OCI-LY1 (cell line): ENCODE measurements around the gene ANKDD1B.

Source experiments
- H2AFZ ChIP-seq: fragments of 200-600 bp; sonication (generic), shearing (Covaris generic); 2 replicates; pipeline ENCODE4 v1.6.0; 2014; ENCODE audit warnings: antibody characterized with exemption, mild to moderate bottlenecking, low read length
- H3F3A ChIP-seq: fragments of 200-600 bp; sonication (generic), shearing (Covaris generic); 2 replicates; pipeline ENCODE4 v1.6.0; 2014; ENCODE audit warnings: mild to moderate bottlenecking, antibody characterized with exemption, low read length, moderate library complexity; ENCODE audit not compliant: insufficient read depth
- H3K27ac ChIP-seq: fragments of 200-600 bp; sonication (generic); 2 replicates; pipeline ENCODE4 v1.5.1; 2014; ENCODE audit warnings: low read length, mixed run types, mild to moderate bottlenecking, low read depth; ENCODE audit not compliant: poor library complexity, severe bottlenecking
- H3K27me3 ChIP-seq: fragments of 200-600 bp; sonication (generic); 2 replicates; pipeline ENCODE4 v1.6.0; 2014; ENCODE audit warnings: antibody characterized with exemption, mild to moderate bottlenecking, low read length, moderate library complexity; ENCODE audit not compliant: insufficient read depth
- H3K36me3 ChIP-seq: fragments of 200-600 bp; sonication (generic); 2 replicates; pipeline ENCODE4 v1.6.1; 2014; ENCODE audit warnings: mild to moderate bottlenecking, antibody characterized with exemption, low read length, moderate library complexity, mixed read lengths; ENCODE audit not compliant: insufficient read depth
- H3K4me1 ChIP-seq: fragments of 200-600 bp; sonication (generic); 2 replicates; pipeline ENCODE4 v1.5.1; 2014; ENCODE audit warnings: mild to moderate bottlenecking, low read length, moderate library complexity; ENCODE audit not compliant: insufficient read depth, severe bottlenecking
- H3K4me2 ChIP-seq: fragments of 200-600 bp; sonication (generic), shearing (Covaris generic); 2 replicates; pipeline ENCODE4 v1.6.1; 2014; ENCODE audit warnings: low read length
- H3K4me3 ChIP-seq: fragments of 200-600 bp; sonication (generic); 2 replicates; pipeline ENCODE4 v1.5.1; 2014; ENCODE audit warnings: low read length, low read depth, mild to moderate bottlenecking, mixed read lengths; ENCODE audit not compliant: poor library complexity, severe bottlenecking
- H3K79me2 ChIP-seq: fragments of 200-600 bp; shearing (Covaris generic); 2 replicates; pipeline ENCODE4 v1.6.1; 2016; ENCODE audit warnings: mixed run types, low read length, mixed read lengths; ENCODE audit not compliant: insufficient read depth
- H3K9ac ChIP-seq: fragments of 200-600 bp; sonication (generic), shearing (Covaris generic); 2 replicates; pipeline ENCODE4 v1.6.1; 2014; ENCODE audit warnings: mild to moderate bottlenecking, low read length, mixed read lengths
- H3K9me2 ChIP-seq: fragments of 200-600 bp; sonication (generic), shearing (Covaris generic); 2 replicates; pipeline ENCODE4 v1.6.1; 2014; ENCODE audit warnings: low read depth, mild to moderate bottlenecking, low read length, mixed read lengths
- H3K9me3 ChIP-seq: fragments of 200-600 bp; shearing (Covaris generic); 2 replicates; pipeline ENCODE4 v1.6.1; 2014; ENCODE audit warnings: low read length, mixed read lengths
- H4K20me1 ChIP-seq: fragments of 200-600 bp; sonication (generic), shearing (Covaris generic); 2 replicates; pipeline ENCODE4 v1.6.0; 2016; ENCODE audit warnings: mild to moderate bottlenecking, low read length; ENCODE audit not compliant: insufficient read depth
- EZH2 ChIP-seq: fragments of 200-600 bp; sonication (generic), shearing (Covaris generic); IDR thresholded peaks from 2 replicates; pipeline ENCODE4 v1.8.0; 2017; ENCODE audit warnings: borderline replicate concordance, mixed run types, mild to moderate bottlenecking, antibody characterized with exemption, low read length, moderate library complexity, mixed read lengths
- TF ChIP-seq, protein P1 (sequence below): fragments of 200-600 bp; sonication (generic), shearing (Covaris generic); IDR thresholded peaks from 2 replicates; pipeline ENCODE4 v1.5.1; 2017; ENCODE audit warnings: mild to moderate bottlenecking, antibody characterized with exemption, low read length, moderate library complexity, mixed read lengths

ANKDD1B gene

DNA sequence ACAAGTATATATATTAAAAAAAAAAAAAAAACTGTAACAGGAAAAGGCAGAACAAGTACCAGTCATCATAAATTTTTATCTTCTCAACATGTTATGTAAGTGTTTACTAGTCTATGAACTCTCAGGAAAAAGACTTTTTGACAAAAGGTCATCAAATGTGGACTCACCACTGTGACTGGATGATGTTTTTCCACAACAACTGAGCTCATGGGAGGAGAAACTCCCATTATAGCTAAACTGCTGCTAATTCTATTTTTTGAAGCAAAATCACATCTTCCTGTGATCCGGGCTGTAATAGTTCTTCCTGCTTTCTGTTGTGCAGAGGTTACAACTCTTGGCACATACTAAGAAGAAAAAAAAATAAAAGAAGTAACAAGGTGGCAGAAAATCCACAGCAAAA is 66.4 kb downstream of the ANKDD1B start:
- Histone ChIP-seq H4K20me1 (no peaks in the 10 kb centered on the region), H3K27ac (peak overlapping the region; percentile 50), H3K4me3 (no peak overlapping the region), H3K4me1 (peaks cover 14% of the 10 kb centered on the region), H3K9ac (0 out of 2 replicates have a peak overlapping the region, but pooled peaks have one; percentile 26), H3K9me3 (no peaks in the 10 kb centered on the region), H3K36me3 (peaks cover 33% of the 10 kb centered on the region; the same call in 1 of the 2 replicates), H3K9me2 (no peaks in the 10 kb centered on the region), H3K4me2 (peak overlapping the region; percentile 38; the same call in 1 of the 2 replicates), H3K79me2 (no peaks in the 10 kb centered on the region), H3F3A (no peaks in the 10 kb centered on the region), H3K27me3 (no peaks in the 10 kb centered on the region), H2AFZ (peak overlapping the region; percentile 68; the same call in 1 of the 2 replicates)
- TF ChIP-seq, protein P1, sequence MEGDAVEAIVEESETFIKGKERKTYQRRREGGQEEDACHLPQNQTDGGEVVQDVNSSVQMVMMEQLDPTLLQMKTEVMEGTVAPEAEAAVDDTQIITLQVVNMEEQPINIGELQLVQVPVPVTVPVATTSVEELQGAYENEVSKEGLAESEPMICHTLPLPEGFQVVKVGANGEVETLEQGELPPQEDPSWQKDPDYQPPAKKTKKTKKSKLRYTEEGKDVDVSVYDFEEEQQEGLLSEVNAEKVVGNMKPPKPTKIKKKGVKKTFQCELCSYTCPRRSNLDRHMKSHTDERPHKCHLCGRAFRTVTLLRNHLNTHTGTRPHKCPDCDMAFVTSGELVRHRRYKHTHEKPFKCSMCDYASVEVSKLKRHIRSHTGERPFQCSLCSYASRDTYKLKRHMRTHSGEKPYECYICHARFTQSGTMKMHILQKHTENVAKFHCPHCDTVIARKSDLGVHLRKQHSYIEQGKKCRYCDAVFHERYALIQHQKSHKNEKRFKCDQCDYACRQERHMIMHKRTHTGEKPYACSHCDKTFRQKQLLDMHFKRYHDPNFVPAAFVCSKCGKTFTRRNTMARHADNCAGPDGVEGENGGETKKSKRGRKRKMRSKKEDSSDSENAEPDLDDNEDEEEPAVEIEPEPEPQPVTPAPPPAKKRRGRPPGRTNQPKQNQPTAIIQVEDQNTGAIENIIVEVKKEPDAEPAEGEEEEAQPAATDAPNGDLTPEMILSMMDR: no peak
- TF ChIP-seq EZH2: no peak

DNA sequence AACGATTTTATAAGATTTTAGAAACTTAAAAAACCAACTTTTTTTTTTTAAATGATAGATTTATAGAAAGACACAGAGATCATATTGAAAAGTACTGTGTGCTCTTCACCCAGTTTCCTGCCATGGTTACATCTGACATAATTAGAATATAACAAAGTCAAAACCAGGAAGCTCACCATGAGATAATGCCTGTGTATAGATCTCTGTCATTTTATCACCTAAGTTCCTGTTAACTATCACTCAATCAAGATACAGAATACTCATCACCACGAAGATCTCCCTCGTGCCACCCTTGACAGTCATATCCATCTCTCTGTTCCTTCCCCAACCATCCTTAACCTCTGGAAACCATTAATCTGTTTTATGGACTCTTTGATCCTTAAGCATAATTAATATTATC is 66.9 kb downstream of the ANKDD1B start:
- peaks cover 14% of the 10 kb centered on the region for H3K4me1 ChIP-seq

DNA sequence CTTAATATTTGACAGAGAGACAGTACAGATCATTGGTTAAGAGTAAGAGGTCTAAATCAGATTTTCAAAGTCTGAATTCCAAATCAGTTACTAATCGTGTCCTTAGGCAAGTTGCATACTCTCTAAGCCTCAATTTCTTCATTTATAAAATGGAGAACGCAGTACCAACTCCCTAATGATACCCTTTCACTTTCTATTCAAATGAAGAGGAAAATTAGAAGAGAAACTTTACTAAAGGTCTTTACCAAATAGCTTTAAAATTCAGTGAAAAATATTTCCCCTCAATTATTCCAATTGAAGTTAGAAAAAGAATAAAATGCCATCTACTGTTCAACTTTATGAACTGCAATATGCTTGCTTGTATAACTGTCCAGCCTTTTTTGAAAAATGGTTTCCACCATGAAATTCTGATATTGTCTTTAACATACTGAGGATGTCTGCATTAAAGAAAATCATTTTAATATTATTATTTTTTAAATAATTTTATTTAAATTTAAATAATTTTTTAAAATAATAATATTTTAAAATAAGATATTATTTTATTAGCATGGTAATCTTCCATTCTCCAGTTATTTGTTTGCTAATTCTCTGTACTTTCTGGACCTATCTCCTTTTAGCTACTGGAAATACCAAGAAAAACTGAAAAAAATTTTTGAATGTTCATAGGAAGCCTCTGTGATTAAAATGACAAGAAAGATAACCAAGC is 70.0 kb downstream of the ANKDD1B start:
- H3K9ac ChIP-seq: no peak overlapping the region
- TF ChIP-seq, protein P1: peak; percentile 58
- no peak for TF ChIP-seq EZH2
- no peaks in the 10 kb centered on the region for H3K9me3 ChIP-seq
- H3K4me1 ChIP-seq: peaks cover 14% of the 10 kb centered on the region
- H3K4me3 ChIP-seq: no peak overlapping the region
- H3K36me3 ChIP-seq: peaks cover 27% of the 10 kb centered on the region; the same call in 1 of the 2 replicates
- H4K20me1 ChIP-seq: no peaks in the 10 kb centered on the region
- H2AFZ ChIP-seq: no peak overlapping the region
- H3K27me3 ChIP-seq: no peaks in the 10 kb centered on the region
- H3K79me2 ChIP-seq: no peaks in the 10 kb centered on the region
- no peak overlapping the region for H3K4me2 ChIP-seq
- H3K9me2 ChIP-seq: no peaks in the 10 kb centered on the region
- no peak overlapping the region for H3K27ac ChIP-seq
- no peaks in the 10 kb centered on the region for H3F3A ChIP-seq

More for the DNA sequence above, 66.9 kb downstream of the ANKDD1B start:
- H3K4me3 ChIP-seq: no peak overlapping the region
- H3K4me2 ChIP-seq: peak overlapping the region; percentile 38; the same call in 1 of the 2 replicates
- 0 out of 2 replicates have a peak overlapping the region, but pooled peaks have one; percentile 26 for H3K9ac ChIP-seq
- no peaks in the 10 kb centered on the region for H4K20me1 ChIP-seq
- no peaks in the 10 kb centered on the region for H3K9me3 ChIP-seq
- H3F3A ChIP-seq: no peaks in the 10 kb centered on the region
- H3K9me2 ChIP-seq: no peaks in the 10 kb centered on the region
- peaks cover 27% of the 10 kb centered on the region; the same call in 1 of the 2 replicates for H3K36me3 ChIP-seq
- peak overlapping the region; percentile 68; the same call in 1 of the 2 replicates for H2AFZ ChIP-seq
- H3K27me3 ChIP-seq: no peaks in the 10 kb centered on the region
- H3K27ac ChIP-seq: peak overlapping the region; percentile 50
- TF ChIP-seq, protein P1: no peak
- TF ChIP-seq EZH2: no peak
- no peaks in the 10 kb centered on the region for H3K79me2 ChIP-seq
